DMS153 (cell line): ENCODE measurements around the gene GNMT.

ENCODE experiments used
- DNase-seq: peaks from one replicate; lab custom pipeline; 2025; lab: John Stamatoyannopoulos, UW

GNMT gene

GRCh38 chr6:42960243-42961019 lies at the start of gene GNMT:
TSS of gene GNMT (plus strand) at chr6:42960754. CDS start at chr6:42960768, 14 bp downstream.
- no peak for DNase-seq

DNA sequence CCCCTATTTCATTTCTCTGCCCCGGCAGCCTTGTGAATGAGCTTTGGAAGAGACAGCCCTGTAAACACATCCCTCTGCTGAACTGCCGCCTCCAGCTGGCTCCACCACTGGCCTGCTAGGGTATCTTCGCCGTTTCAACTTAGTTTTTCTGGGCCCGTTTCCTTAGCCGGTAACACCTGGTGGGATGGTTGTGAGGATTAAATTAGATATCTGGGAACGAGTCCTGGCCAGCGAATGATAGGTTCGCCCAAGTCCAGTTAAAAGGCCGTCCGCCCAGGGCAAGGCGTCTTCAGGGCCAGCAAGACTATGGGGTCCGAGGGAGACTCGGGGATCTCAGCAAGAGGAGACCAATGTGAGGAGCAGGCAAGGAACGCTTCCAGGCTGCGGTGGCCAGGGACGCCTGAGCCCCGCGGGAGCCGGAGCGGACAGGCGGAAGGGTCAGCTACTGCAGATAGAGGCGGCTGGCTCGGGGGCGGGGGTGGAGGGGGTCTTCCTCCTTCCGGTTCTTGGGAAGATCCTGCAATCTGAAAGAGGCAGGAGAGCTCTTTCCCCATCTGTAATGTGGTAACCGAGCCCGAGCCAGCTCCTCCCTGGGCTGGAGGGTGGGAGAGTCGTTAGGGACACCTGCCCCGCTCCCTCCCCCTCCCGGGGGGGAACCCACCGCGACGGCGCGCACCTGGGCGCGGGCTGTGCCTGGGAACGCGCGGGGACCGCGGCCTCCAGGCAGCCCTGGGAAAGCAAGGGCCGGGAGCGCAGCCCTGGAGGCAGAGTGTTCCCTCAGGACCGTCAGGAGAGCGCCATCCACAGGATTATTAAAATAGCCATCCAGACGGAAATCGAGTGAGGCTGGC lies 49.2 kb upstream of the GNMT start:
- DNase-seq: peak; percentile 11

DNA sequence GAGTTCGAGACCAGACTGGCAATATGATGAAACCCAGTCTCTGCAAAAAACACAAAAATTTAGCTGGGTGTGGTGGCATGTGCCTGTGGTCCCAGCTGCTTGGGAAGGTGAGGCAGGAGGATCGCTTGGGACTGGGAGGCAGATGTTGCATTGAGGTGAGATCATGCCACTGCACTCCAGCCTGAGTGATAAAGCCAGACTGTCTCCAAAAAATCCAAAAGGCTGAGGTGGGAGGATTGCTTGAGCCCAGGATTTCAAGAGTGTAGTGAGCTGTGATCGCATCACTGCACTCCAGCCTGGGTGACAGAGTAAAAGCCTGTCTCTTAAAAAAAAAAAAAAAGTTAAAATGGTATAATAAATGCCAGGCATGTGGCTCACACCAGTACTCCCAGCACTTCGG lies 46.0 kb upstream of the GNMT start:
- DNase-seq: no peak

DNA sequence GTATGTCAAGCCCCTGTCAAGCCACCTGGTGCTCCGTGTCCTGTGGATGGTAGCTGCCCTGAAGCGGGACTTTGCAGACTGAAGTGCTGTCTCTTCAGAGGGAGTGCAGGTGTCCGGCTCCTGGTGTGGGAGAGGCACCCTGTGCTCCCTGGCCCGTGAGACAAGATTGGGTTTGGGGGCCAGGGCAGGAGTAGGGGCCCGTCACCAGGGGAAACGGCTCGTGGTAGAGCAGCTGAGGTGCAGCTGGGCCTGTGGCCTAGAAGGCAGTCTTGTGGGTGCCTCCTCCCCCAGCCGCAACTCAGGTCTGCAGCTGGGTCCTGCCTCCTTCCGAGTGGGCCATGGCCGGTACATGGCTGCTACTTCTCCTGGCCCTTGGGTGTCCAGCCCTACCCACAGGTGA lies 44.8 kb upstream of the GNMT start, which contains the start of gene PTCRA:
TSS of gene PTCRA (plus strand) at position 322 of the 400 bp plus-strand sequence. CDS start at position 339, 17 bp downstream.
- DNase-seq: no peak

DNA sequence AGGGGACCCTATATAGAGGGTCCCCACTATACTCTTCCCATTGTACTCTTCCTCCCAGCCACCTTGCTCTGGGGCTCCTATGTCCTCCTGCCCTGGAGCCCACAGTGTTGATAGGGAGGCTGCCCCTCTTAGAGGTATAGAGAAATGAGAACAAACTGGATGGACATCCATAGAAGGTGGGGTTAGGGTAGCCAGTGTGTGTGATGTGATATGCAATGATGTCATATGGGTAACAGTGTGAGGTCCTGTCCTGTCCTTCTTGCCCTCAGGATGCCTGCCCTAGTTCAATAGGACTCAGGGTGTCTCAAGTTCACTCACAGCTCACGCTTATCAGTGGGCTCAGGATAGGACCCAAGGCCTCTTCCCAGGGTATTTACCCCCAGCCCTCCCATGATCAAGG lies 44.3 kb upstream of the GNMT start:
- DNase-seq: no peak

- DNase-seq: no peak
These were observed 38.8 kb upstream of the GNMT start for GRCh38 chr6:42921801-42922200.

DNA sequence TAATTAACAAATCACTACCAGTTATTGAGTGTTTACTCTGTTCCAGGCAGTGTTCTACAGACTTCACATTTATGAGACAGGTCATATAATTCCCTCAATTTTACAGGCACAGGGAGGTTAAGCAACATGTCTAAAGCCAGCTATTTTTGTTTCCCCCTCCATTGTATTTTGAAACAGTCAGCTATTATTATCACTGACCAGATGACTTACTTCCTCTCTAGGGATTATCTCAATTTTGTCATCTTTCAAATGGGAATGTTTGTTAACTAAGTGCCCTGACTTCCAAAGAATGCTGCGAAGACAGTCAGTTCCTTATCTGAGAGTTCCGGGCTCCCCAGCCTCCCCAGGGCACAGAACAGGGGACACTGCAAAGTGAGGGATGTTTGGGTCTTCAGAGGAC lies 36.9 kb upstream of the GNMT start:
- no peak for DNase-seq

GRCh38 chr6:42925248-42925857 lies 35.2 kb upstream of the GNMT start:
- DNase-seq: no peak

- peak; percentile 98 for DNase-seq
These were observed 31.4 kb upstream of the GNMT start, which contains the start of gene CNPY3 for GRCh38 chr6:42928986-42929820. TSS of gene CNPY3 (plus strand) at chr6:42929480. CDS start at chr6:42929571, 91 bp downstream.

DNA sequence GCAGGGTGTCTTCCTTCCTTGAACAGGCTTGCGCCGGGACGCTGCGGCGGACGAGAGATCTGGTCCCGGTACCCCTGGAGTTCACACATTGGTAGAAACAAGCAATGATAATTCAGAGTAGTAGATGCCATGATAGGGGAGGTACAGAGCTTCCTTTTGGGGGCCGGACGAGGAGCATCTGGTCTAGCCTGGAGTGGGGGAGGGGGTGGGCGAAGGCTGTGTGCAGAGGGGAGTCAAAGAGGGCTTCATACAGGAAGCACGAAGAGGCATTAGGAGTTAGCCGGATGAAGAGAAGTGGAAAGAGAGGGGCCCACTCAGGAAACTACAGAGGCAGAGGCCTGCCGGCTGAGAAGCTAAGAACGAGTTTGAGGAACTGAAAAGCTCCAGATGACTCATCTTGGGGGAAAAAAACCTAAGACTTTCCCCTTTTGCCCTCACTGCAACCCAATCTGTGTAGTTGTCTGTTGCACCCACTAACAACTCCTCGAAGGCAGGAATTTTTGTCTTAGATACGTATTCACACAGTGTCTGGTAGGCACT lies 30.7 kb upstream of the GNMT start:
- peak; percentile 33 for DNase-seq

GRCh38 chr6:42932412-42932811 lies 28.1 kb upstream of the GNMT start:
- no peak for DNase-seq

GRCh38 chr6:42933205-42933604 lies 27.3 kb upstream of the GNMT start:
- DNase-seq: no peak

DNA sequence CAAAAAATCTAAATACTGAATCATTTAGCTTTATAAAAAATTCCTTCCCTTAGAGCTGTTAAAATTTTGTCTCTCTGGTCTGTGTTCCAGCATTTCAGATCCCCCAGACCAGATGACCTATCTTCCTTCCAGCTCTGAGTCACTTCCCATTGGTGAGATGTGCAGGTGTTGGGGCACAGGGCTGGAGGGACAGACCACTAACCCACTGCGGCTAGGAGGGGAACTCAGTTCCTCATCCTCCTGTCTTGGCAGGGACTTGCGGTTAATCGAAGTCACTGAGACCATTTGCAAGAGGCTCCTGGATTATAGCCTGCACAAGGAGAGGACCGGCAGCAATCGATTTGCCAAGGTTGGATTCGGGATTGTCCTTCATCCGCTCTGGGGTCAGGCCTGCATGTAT lies 25.2 kb upstream of the GNMT start:
- DNase-seq: no peak

- DNase-seq: no peak
These were observed 24.2 kb upstream of the GNMT start for GRCh38 chr6:42936398-42936797.

DNA sequence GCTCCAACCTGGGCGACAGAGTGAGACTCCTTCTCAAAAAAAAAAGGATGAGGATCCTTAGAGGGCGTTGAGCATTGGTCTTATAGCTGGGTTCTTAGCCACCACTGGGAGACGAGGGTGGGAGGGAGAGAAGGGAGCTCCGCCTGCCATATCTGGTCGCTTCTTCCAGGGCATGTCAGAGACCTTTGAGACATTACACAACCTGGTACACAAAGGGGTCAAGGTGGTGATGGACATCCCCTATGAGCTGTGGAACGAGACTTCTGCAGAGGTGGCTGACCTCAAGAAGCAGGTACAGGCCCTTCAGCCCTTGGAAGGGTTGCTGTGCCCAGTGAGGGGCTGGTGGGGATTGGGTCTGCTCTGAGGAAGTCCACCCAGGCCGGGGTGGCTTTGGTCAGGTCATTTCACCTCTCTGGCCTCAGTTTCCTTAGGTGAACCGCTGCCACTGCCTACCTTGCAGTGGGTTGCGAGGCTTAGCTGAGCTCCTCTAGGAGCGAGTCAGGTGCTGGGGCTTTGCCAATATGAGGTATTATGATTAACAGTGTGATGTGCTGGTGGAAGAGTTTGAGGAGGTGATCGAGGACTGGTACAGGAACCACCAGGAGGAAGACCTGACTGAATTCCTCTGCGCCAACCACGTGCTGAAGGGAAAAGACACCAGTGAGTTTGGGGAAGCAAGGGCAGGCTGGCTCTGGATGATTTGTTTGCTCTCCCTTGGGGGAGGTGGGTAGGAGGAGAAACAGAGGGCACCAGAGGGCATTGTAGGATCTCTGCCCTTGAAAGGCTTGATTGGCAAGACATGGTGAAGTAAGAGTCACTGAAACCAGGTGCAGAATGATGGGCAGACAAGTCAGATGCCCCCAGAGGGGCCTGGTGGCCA lies 22.8 kb upstream of the GNMT start:
- DNase-seq: no peak

DNA sequence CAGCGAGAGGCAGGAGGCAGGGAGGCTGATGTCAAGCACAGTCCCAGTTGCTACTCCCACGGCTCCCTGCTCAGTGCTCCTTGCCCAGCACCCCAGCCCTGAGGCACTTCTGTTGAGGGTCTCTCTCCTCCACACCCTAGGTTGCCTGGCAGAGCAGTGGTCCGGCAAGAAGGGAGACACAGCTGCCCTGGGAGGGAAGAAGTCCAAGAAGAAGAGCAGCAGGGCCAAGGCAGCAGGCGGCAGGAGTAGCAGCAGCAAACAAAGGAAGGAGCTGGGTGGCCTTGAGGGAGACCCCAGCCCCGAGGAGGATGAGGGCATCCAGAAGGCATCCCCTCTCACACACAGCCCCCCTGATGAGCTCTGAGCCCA lies 22.1 kb upstream of the GNMT start:
- no peak for DNase-seq

- DNase-seq: no peak
These were observed 21.4 kb upstream of the GNMT start for GRCh38 chr6:42938987-42939809.

DNA sequence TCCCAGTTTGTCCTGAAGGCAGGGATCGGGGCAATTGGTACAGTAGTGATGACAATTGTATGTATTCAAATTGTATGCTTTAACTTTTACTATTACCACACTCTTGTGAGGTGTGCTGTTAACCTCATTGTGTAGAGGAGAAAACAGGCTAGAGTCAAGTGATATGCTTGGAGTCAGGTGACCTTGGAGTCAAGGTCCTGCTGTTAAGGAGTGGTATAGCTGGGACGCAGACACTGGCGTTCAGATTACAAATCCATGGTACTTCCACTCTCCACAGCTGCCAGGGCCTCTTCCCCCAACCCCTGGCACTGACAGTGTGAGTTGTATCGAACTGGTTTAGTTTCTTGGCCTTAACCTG lies 20.8 kb upstream of the GNMT start:
- DNase-seq: no peak

DNA sequence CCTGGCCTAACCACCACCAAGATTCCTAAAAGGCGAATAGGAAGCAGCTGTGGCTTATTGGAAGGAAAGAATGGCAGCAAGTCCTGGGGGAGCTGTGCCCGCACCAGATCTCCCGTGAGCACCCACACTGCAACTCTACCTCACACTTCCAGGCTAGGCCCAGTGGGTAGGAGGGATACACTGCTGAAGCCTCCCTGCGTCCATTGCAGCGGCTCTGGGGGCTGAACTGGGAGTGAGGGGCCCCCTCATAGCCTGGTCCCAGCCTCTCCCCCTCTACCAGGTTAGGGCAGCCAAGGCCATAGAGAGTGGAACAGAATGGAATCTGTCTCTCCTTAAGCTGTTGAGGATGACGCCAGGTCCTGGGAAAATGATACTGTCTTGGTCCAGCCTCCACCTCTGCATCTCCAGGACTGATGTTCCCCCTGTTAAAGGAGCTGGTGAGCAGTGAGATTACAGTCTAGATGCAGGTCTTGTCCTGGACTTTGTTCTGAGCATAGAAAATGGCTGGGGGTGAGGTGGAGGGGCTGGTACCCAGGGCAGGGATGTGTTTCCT lies 20.0 kb upstream of the GNMT start:
- no peak for DNase-seq
